Large intestine (tissue), 12 donors: ENCODE data around the gene ZDHHC17. TPM values are rescaled to one million over a fixed set of nuclear protein-coding genes. Genes with fewer than 3 reads are reported as not detected.
"Not testable (repeated sequence)": the region's sequence is repeated elsewhere in the genome, so short reads cannot be mapped to it uniquely, and the experiment has no call there.

Experiments
- DNase-seq, 2 donors: peaks; one replicate each; pipeline versions ENCODE4 v3.0.0 to v3.0.0-alpha.2; 2013
- H3K27ac ChIP-seq: one replicate; pipeline ENCODE4 v1.5.1; 2013; ENCODE audit warnings: low read length
- H3K27me3 ChIP-seq: 2 replicates; pipeline ENCODE4 v1.6.1; 2013; ENCODE audit warnings: low read length; ENCODE audit not compliant: control insufficient read depth, insufficient read depth
- H3K36me3 ChIP-seq: 2 replicates; pipeline ENCODE4 v1.6.1; 2013; ENCODE audit warnings: low read length; ENCODE audit not compliant: control insufficient read depth, insufficient read depth
- H3K4me1 ChIP-seq: one replicate; pipeline ENCODE4 v1.6.1; 2013; ENCODE audit warnings: low read length; ENCODE audit not compliant: control insufficient read depth, insufficient read depth
- H3K4me3 ChIP-seq: one replicate; pipeline ENCODE4 v1.5.1; 2013; ENCODE audit warnings: low read length
- H3K9me3 ChIP-seq: one replicate; pipeline ENCODE4 v1.6.1; 2013; ENCODE audit warnings: mild to moderate bottlenecking, low read depth, low read length, moderate library complexity; ENCODE audit not compliant: control insufficient read depth
- WGBS: methylation state at CpG from one replicate; pipeline ENCODE4 v1.1.5; 2013; ENCODE audit warnings: low lambda C conversion rate; ENCODE audit not compliant: insufficient coverage; 5-methylcytosine and 5-hydroxymethylcytosine counted together
- long read RNA-seq, 11 donors: transcript quantifications; one replicate each; lab custom pipeline, GENCODE V29; 2026
- polyA plus RNA-seq: library from polyadenylated mRNA; unstranded; fragments of 120-200 nt; gene quantifications from one replicate; pipeline ENCODE4 v1.2.1, GENCODE V29; 2013

The ZDHHC17 gene, protein sequence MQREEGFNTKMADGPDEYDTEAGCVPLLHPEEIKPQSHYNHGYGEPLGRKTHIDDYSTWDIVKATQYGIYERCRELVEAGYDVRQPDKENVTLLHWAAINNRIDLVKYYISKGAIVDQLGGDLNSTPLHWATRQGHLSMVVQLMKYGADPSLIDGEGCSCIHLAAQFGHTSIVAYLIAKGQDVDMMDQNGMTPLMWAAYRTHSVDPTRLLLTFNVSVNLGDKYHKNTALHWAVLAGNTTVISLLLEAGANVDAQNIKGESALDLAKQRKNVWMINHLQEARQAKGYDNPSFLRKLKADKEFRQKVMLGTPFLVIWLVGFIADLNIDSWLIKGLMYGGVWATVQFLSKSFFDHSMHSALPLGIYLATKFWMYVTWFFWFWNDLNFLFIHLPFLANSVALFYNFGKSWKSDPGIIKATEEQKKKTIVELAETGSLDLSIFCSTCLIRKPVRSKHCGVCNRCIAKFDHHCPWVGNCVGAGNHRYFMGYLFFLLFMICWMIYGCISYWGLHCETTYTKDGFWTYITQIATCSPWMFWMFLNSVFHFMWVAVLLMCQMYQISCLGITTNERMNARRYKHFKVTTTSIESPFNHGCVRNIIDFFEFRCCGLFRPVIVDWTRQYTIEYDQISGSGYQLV
- 44.5 TPM for polyA plus RNA-seq
- long read RNA-seq, donor 1, partial matches to known transcripts: 9 of 10 reads
- long read RNA-seq, donor 1, other reads (novel, unspliced or antisense): 0 of 10 reads
- long read RNA-seq, donor 2: 0 reads
- long read RNA-seq, donor 3: 0 reads
- long read RNA-seq, donor 4: 0 reads
- long read RNA-seq, donor 5, partial matches to known transcripts: 14 of 14 reads
- long read RNA-seq, donor 5, other reads (novel, unspliced or antisense): 0 of 14 reads
- long read RNA-seq, donor 6: 0 reads
- long read RNA-seq, donor 7, partial matches to known transcripts: 9 of 9 reads
- long read RNA-seq, donor 7, other reads (novel, unspliced or antisense): 0 of 9 reads
- long read RNA-seq, donor 8, partial matches to known transcripts: 0 of 2 reads
- long read RNA-seq, donor 8, other reads (novel, unspliced or antisense): 0 of 2 reads
- long read RNA-seq, donor 9: 0 reads
- long read RNA-seq, donor 10, full-length matches to known transcripts: 4 of 4 reads
- long read RNA-seq, donor 10, partial matches to known transcripts: 0 of 4 reads
- long read RNA-seq, donor 10, other reads (novel, unspliced or antisense): 0 of 4 reads
- long read RNA-seq, donor 11, partial matches to known transcripts: 6 of 7 reads
- long read RNA-seq, donor 11, other reads (novel, unspliced or antisense): 0 of 7 reads

GRCh38 chr12:76763746-76764675, at the start of gene ZDHHC17:
Gene ZDHHC17, plus strand, starts transcription at chr12:76764115. Its CDS starts 122 bp downstream, at chr12:76764237.
- Histone ChIP-seq H3K36me3 (no peaks in the 10 kb centered on the region), H3K27me3 (no peaks in the 10 kb centered on the region), H3K27ac (peak within 1 kb of the TSS; percentile 99), H3K4me1 (peaks cover 3% of the 10 kb centered on the region), H3K9me3 (no peaks in the 10 kb centered on the region), H3K4me3 (peak within 1 kb of the TSS; percentile 97)
- peak; percentile 93 to 97 for DNase-seq
- no CpG with 5 or more reads among the region's 93 CpGs for WGBS

GRCh38 chr12:76714415-76714814, 49.5 kb upstream of the ZDHHC17 start:
- no peak for DNase-seq

DNA sequence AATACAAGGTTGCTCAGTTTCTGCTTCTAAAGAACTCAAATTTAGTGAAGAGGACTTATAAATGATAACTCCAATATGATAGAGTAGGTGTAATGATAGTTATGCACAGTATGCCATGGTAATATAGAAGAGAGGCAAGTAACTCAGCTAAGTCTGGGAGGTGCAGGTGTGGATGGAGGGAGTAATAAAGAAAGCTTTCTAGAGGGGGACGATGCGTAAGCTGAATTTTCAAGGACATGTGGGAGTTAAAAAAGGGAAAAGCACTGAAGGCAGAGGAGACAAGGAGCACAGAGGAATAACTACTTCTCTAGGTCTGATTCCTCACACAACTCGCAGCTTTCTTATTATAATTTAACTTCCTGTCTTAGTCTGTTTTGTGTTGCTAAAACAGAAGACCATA, 49.1 kb upstream of the ZDHHC17 start:
- H3K4me1 ChIP-seq: no peaks in the 10 kb centered on the region
- H3K36me3 ChIP-seq: no peaks in the 10 kb centered on the region
- H3K4me3 ChIP-seq: no peak overlapping the region
- no peak for DNase-seq
- no peaks in the 10 kb centered on the region for H3K9me3 ChIP-seq
- H3K27ac ChIP-seq: no peak overlapping the region
- WGBS: 75% methylated on average over 2 of the region's 3 CpGs
- no peaks in the 10 kb centered on the region for H3K27me3 ChIP-seq

More at GRCh38 chr12:76714415-76714814, 49.5 kb upstream of the ZDHHC17 start:
- H3K27ac ChIP-seq: no peak overlapping the region
- WGBS: no CpG with 5 or more reads among the region's 1 CpG
- H3K4me1 ChIP-seq: no peaks in the 10 kb centered on the region
- no peaks in the 10 kb centered on the region for H3K9me3 ChIP-seq
- H3K27me3 ChIP-seq: no peaks in the 10 kb centered on the region
- H3K4me3 ChIP-seq: no peak overlapping the region
- no peaks in the 10 kb centered on the region for H3K36me3 ChIP-seq

DNA sequence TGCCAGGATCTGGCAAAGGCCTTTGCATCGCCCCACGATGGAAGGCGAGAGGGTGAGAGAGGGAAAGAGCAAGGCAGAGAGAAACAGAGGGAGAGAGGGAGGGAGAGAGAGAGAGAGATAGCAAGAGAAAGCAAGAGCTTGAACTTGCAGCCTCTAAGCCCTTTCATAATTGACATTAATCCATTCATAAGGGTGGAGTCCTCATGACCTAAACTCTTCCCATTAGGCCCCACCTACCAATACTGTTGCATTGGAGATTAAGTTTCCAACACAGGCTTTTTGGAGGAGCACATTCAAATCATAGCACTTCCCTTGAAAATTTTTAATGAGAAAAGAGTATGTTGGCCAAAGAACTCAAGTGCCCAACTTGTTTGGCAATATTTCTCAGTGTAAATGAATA, 48.6 kb upstream of the ZDHHC17 start:
- Histone ChIP-seq H3K9me3 (no peaks in the 10 kb centered on the region), H3K4me3 (no peak overlapping the region), H3K4me1 (no peaks in the 10 kb centered on the region), H3K27ac (no peak overlapping the region), H3K36me3 (no peaks in the 10 kb centered on the region), H3K27me3 (no peaks in the 10 kb centered on the region)
- WGBS: no CpG with 5 or more reads among the region's 3 CpGs
- no peak for DNase-seq

DNA sequence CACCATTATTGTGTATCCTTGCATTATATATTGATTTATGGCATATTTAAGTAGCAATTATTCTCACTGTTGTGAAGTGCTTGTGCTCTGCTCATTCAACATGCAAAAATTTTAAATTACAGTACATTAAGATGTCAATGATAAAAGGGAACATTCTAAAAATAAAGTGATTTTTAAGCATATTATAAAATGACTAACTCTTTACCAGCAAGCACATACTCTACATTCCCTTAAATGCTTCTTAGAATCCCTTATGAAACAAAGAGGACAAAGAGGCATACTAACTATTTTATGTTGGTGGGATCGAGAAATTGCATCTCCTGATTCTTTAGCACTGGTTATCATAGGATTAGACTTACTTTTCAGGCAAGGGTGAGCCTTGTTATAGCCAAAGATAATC, 46.6 kb upstream of the ZDHHC17 start:
- Histone ChIP-seq H3K9me3 (no peaks in the 10 kb centered on the region), H3K36me3 (no peaks in the 10 kb centered on the region), H3K4me1 (no peaks in the 10 kb centered on the region), H3K27ac (no peak overlapping the region), H3K27me3 (no peaks in the 10 kb centered on the region), H3K4me3 (no peak overlapping the region)
- no peak for DNase-seq
- 86% methylated on average over 1 of the region's 1 CpG for WGBS

DNA sequence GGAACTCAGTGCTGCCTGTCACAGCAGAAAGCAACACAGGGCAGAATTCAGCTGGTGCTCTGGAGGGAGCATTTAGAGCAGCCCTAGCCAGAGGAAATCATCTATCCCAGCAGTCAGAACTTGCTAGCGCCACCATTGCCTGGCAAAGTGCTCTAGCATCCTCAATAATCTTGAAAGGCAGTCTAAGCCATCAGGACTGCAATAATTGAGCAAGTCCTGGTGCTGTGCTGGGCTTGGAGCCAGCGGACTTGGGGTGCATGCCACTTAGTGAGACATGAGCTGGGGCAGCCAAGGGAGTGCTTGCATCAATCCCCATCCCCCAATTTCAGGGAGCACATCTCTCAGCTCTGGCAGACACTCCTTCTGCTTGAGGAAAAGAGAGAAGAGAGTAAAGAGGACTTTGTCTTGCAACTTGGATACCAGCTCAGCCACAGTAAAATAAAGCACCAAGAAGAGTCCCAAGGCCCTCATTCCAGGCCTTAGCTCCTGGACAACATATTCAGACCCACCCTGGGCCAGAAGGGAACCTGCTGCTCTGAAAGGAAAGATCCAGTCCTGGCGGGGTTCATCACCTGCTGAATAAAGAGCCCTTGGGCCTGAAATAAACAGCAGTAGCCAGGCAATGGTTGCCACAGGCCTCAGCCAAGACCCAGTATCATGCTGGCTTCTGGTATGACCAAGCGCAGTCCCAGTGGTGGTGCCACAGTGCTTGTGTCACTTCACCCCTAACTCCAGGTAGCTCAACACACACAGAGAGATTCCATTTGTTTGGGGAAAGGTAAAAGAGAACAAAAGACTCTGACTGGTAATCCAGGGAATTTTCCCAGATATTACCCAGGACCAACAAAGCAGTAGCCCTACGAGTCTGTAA, 44.5 kb upstream of the ZDHHC17 start:
- no CpG with 5 or more reads among the region's 5 CpGs for WGBS
- no peak for DNase-seq
- Histone ChIP-seq H3K9me3 (no peaks in the 10 kb centered on the region), H3K4me3 (no peak overlapping the region), H3K4me1 (no peaks in the 10 kb centered on the region), H3K27ac (no peak overlapping the region), H3K36me3 (no peaks in the 10 kb centered on the region), H3K27me3 (no peaks in the 10 kb centered on the region)

DNA sequence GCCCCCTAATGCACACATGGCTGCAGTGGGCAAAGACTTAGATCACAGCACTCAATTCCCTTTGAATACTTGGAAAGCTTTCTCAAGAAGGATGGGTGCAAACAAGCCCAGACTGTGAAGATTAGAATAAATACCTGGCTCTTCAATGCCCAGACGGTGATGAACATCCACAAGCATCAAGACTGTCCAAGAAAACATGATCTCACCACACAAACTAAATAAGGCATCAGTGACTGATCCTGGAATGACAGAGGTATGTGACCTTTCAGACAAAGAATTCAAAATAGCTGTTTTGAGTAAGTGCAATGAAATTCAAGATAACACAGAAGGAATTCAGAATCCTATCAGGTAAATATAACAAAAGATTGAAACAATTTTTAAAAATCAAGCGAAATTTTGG, 43.8 kb upstream of the ZDHHC17 start:
- Histone ChIP-seq H3K36me3 (no peaks in the 10 kb centered on the region), H3K27me3 (no peaks in the 10 kb centered on the region), H3K9me3 (no peaks in the 10 kb centered on the region), H3K4me1 (no peaks in the 10 kb centered on the region), H3K4me3 (no peak overlapping the region), H3K27ac (no peak overlapping the region)
- WGBS: 100% methylated on average over 1 of the region's 2 CpGs
- no peak for DNase-seq

GRCh38 chr12:76726626-76727025, 37.3 kb upstream of the ZDHHC17 start:
- DNase-seq: no peak
- Histone ChIP-seq H3K36me3 (no peaks in the 10 kb centered on the region), H3K27me3 (no peaks in the 10 kb centered on the region), H3K9me3 (no peaks in the 10 kb centered on the region), H3K27ac (no peak overlapping the region), H3K4me3 (no peak overlapping the region), H3K4me1 (no peaks in the 10 kb centered on the region)

DNA sequence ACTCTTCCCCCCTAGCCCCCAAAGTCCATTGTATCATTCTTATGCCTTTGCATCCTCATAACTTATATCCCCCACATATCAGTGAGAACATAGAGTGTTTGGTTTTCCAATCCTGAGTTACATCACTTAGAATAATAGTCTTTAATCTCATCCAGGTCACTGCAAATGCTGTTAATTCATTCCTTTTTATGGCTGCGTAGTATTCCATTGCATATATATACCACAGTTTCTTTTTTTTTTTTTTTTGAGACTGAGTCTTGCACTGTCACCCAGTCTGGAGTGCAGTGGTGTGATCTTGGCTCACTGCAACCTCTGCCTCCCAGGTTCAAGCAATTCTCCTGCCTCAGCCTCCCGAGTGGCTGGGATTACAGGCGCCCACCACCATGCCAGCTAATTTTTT, 31.7 kb upstream of the ZDHHC17 start:
- not testable (repeated sequence) for H3K36me3 ChIP-seq, H3K4me1 ChIP-seq, H3K9me3 ChIP-seq, H3K27me3 ChIP-seq, H3K27ac ChIP-seq, DNase-seq, H3K4me3 ChIP-seq
- WGBS: 100% methylated on average over 1 of the region's 3 CpGs
